K562 (cell line): ENCODE data around the gene TCAF1. TPM values are rescaled to one million over a fixed set of nuclear protein-coding genes. Genes with fewer than 3 reads are reported as not detected.

Experiments used
- BCLAF1 ChIP-seq, 2 experiments: fragments of 450-650 bp in 1 of 2; IDR thresholded peaks; 2 replicates each; pipeline ENCODE4 v1.6.1; 2011 to 2017; ENCODE audit warnings: low read depth in 2 of 2, antibody characterized with exemption in 1 of 2, borderline replicate concordance in 1 of 2, low read length in 1 of 2, mild to moderate bottlenecking in 1 of 2, mixed read lengths in 1 of 2; ENCODE audit not compliant: control insufficient read depth in 1 of 2
- CBFA2T3 ChIP-seq: fragments of 450-650 bp; IDR thresholded peaks from 2 replicates; pipeline ENCODE4 v1.6.1; 2017
- DMBX1 ChIP-seq: fragments of 250-450 bp; sonication (Bioruptor Pico); IDR thresholded peaks from 2 replicates; pipeline ENCODE4 v1.8.0; 2022; ENCODE audit warnings: inconsistent platforms, mild to moderate bottlenecking, moderate library complexity, borderline replicate concordance
- HNRNPL ChIP-seq: fragments of 200-400 bp; formaldehyde crosslinking; IDR thresholded peaks from 2 replicates; pipeline ENCODE4 v1.6.1; 2017; ENCODE audit warnings: low read depth, mild to moderate bottlenecking, low read length
- MTA1 ChIP-seq: fragments of 450-650 bp; IDR thresholded peaks from 2 replicates; pipeline ENCODE4 v1.6.1; 2017; ENCODE audit warnings: borderline replicate concordance
- MTF1 ChIP-seq: fragments of 250-450 bp; sonication (Bioruptor Pico); IDR thresholded peaks from 2 replicates; pipeline ENCODE4 v1.9.0; 2021; ENCODE audit warnings: moderate library complexity, mild to moderate bottlenecking, inconsistent platforms, borderline replicate concordance
- NFXL1 ChIP-seq: fragments of 450-650 bp; formaldehyde crosslinking; IDR thresholded peaks from 2 replicates; pipeline ENCODE4 v1.4.0; 2021; ENCODE audit warnings: mild to moderate bottlenecking
- NR2C1 ChIP-seq, 2 experiments: fragments of 450-650 bp; IDR thresholded peaks; 2 replicates each; pipeline ENCODE4 v1.6.1; 2017; ENCODE audit warnings: mild to moderate bottlenecking in 2 of 2, antibody characterized with exemption in 1 of 2, inconsistent platforms in 1 of 2, missing compliant biosample characterization in 1 of 2, missing genetic modification characterization in 1 of 2
- RBM15 ChIP-seq: fragments of 200-400 bp; formaldehyde crosslinking; IDR thresholded peaks from 2 replicates; pipeline ENCODE4 v1.6.1; 2018; ENCODE audit warnings: mild to moderate bottlenecking, low read length, moderate library complexity; ENCODE audit not compliant: insufficient read depth
- RBM17 ChIP-seq: fragments of 200-400 bp; formaldehyde crosslinking; IDR thresholded peaks from 2 replicates; pipeline ENCODE4 v1.6.1; 2017; ENCODE audit warnings: low read depth, mild to moderate bottlenecking, low read length, borderline replicate concordance
- RBM34 ChIP-seq: fragments of 200-400 bp; formaldehyde crosslinking; IDR thresholded peaks from 2 replicates; pipeline ENCODE4 v1.6.1; 2018; ENCODE audit warnings: low read length, borderline replicate concordance; ENCODE audit not compliant: insufficient read depth
- U2AF1 ChIP-seq: fragments of 200-400 bp; formaldehyde crosslinking; optimal IDR thresholded peaks from 2 replicates; pipeline ENCODE3; 2017; ENCODE audit warnings: mild to moderate bottlenecking, low read depth, low read length, moderate library complexity
- ZNF77 ChIP-seq: fragments of 250-450 bp; sonication (Bioruptor Pico); IDR thresholded peaks from 2 replicates; pipeline ENCODE4 v1.5.0; 2020
- polyA plus RNA-seq, 8 experiments: library from polyadenylated mRNA; depleted of rRNA in 4 of 8; stranded (reverse) in 5 of 8; unstranded in 3 of 8; fragments of >200 nt; fragmentation: Nextera tagmentation in 2 of 8; fragmentation: Illumina TruSeq in 1 of 8; extraction: Ambion mirVana in 2 of 8; extraction: Trizol in 1 of 8; gene quantifications; 2 replicates each; pipeline versions ENCODE4 v1.2.1 to v1.2.3, GENCODE V29; 2011 to 2014; ENCODE audit warnings: inconsistent platforms in 1 of 8, missing spikeins in 1 of 8
- total RNA-seq, 7 experiments: library from RNA; depleted of rRNA in 6 of 7; stranded (reverse); fragments of >200 nt in 6 of 7; fragmentation: Illumina TruSeq in 2 of 7; extraction: Trizol in 2 of 7; gene quantifications; 2 replicates each; pipeline versions ENCODE4 v1.2.1 to v1.2.3, GENCODE V29; 2011 to 2021; ENCODE audit warnings: low replicate concordance in 1 of 7
- TF ChIP-seq, protein P1 (sequence below): fragments of 250-450 bp; sonication (Bioruptor Pico); IDR thresholded peaks from 2 replicates; pipeline ENCODE4 v1.5.0; 2021; ENCODE audit warnings: mild to moderate bottlenecking, moderate library complexity
- TF ChIP-seq, protein P2 (sequence below): fragments of 250-450 bp; sonication (Bioruptor Pico); IDR thresholded peaks from 2 replicates; pipeline ENCODE4 v1.5.0; 2020; ENCODE audit warnings: mild to moderate bottlenecking, borderline replicate concordance
- TF ChIP-seq, protein P3 (sequence below): fragments of 200-800 bp; sonication (Bioruptor generic); IDR thresholded peaks from 2 replicates; pipeline ENCODE4 v1.6.1; 2017; ENCODE audit warnings: missing genetic modification characterization, missing compliant biosample characterization

TCAF1 gene
- total and polyA plus RNA-seq, 9 of the 15 experiments (the other 6 are each of a cell fraction or from before 2014, with no cell fraction given), result 6.2 to 52.2 (median 24.4) TPM

- TF ChIP-seq, protein P1, sequence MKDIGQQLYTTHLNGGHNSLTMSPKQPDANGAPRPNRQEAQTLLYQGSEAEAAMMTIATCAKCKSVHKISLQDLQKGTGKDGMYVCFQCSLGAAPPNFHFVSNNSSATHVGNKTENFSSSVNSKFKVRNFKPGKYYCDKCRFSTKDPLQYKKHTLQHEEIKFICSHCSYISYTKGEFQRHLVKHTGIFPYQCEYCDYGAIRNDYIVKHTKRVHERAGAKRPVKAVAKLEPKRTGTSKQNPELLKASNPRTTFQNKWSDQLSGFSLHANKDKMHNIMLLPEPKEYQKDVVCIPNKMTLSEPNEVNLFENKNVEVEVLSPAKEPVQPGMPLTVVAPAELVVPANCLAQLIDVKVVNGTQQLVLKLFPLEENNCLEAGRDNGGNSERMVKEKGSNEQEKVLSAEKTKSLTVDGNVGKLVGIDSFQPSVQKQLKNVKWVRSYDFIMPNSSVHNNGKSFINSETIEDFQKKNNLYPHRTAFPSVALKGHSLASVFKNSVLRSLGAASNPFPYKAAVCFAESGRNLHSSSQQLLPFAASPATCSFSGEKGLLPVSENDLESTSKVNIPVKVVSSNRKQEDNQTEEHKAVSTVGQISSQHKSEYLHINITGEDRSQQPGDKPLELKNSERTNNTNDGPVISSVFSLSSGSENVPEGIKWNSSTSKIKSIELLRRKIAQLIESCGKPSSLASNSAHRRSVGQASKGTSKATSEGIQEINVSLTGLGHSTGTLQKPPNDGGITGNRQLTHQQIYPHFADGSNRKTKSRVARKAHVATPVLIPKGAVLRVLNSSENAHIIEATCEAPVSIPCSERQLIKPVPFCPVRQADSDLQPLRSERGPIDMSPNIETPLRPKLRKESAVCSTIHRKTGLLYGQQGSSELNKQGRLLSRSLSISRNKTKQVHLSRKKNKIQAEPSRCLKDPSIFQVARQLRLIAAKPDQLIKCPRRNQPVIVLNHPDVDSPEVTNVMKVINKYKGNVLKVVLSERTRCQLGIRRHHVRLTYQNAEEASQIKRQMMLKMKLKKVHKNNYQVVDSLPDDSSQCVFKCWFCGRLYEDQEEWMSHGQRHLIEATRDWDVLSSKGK (CRISPR knock-in tag), result no peak
- TF ChIP-seq RBM34 (no peak), HNRNPL (no peak), RBM17 (no peak), DMBX1 (no peak), BCLAF1 (IDR thresholded peaks at IDR 0.05; ENCODE audit: borderline replicate concordance in 1 of 2, control insufficient read depth in 1 of 2, low read depth in 2 of 2, low read length in 1 of 2) (no peak), CBFA2T3 (no peak), MTF1 (no peak), NFXL1 (CRISPR knock-in tag) (no peak), NR2C1 (IDR thresholded peaks at IDR 0.05) (peak; percentile 65; the same call in 1 of the 2 replicates), NR2C1 (tag; IDR thresholded peaks at IDR 0.05) (0 out of 2 replicates have a peak, but pooled peaks have one; percentile 42), MTA1 (0 out of 2 replicates have a peak, but pooled peaks have one; percentile 26), U2AF1 (no peak), ZNF77 (CRISPR knock-in tag) (no peak), RBM15 (no peak)
- TF ChIP-seq, protein P2, sequence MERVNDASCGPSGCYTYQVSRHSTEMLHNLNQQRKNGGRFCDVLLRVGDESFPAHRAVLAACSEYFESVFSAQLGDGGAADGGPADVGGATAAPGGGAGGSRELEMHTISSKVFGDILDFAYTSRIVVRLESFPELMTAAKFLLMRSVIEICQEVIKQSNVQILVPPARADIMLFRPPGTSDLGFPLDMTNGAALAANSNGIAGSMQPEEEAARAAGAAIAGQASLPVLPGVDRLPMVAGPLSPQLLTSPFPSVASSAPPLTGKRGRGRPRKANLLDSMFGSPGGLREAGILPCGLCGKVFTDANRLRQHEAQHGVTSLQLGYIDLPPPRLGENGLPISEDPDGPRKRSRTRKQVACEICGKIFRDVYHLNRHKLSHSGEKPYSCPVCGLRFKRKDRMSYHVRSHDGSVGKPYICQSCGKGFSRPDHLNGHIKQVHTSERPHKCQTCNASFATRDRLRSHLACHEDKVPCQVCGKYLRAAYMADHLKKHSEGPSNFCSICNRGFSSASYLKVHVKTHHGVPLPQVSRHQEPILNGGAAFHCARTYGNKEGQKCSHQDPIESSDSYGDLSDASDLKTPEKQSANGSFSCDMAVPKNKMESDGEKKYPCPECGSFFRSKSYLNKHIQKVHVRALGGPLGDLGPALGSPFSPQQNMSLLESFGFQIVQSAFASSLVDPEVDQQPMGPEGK (CRISPR knock-in tag), result peak; percentile 3; the same call in 1 of the 2 replicates
- TF ChIP-seq, protein P3, sequence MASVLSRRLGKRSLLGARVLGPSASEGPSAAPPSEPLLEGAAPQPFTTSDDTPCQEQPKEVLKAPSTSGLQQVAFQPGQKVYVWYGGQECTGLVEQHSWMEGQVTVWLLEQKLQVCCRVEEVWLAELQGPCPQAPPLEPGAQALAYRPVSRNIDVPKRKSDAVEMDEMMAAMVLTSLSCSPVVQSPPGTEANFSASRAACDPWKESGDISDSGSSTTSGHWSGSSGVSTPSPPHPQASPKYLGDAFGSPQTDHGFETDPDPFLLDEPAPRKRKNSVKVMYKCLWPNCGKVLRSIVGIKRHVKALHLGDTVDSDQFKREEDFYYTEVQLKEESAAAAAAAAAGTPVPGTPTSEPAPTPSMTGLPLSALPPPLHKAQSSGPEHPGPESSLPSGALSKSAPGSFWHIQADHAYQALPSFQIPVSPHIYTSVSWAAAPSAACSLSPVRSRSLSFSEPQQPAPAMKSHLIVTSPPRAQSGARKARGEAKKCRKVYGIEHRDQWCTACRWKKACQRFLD (CRISPR knock-in tag), result peak; percentile 80
Observed at GRCh38 chr7:143901668-143902331, at the start of gene TCAF1 (continued).
